Measurements from ENCODE around the gene ZNF410.
"Not testable (repeated sequence)": the region's sequence is repeated elsewhere in the genome, so short reads cannot be mapped to it uniquely, and the experiment has no call there.

Gene ZNF410

DNA sequence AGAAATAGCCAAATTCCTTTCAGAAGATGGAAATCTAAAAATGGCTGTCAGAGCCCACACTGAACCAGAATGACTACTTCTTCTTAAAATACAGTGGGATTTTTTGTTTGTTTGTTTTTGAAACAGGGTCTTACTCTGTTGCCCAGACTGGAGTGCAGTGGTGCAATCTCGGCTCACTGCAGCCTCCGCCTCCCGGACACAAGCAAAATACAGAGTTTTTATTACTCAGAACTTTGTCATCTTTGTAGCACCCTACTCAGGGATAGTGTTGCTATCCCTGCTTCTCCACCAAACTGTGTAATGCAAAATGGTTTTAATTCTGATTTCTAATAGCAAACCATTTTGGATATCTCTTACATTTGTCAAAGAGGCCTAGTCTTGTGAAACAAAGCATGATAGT lies 16.4 kb downstream of the ZNF410 start:
- TF ChIP-seq CTCF (IDR thresholded peaks at IDR 0.05) = no peak
- H3K27ac ChIP-seq = no peak overlapping the region
- H3K4me3 ChIP-seq = no peak overlapping the region
- DNase-seq (ENCODE audit: low spot score) = no peak

- no peak for TF ChIP-seq CTCF (IDR thresholded peaks at IDR 0.05)
Observed at GRCh38 chr14:73909681-73910080, 23.0 kb downstream of the ZNF410 start.

GRCh38 chr14:73913256-73913655 lies 26.6 kb downstream of the ZNF410 start:
- DNase-seq (ENCODE audit: low spot score) = no peak
- no peak for TF ChIP-seq CTCF (IDR thresholded peaks at IDR 0.05)
- Histone ChIP-seq H3K4me3 (no peak overlapping the region), H3K27ac (no peak overlapping the region)

More at GRCh38 chr14:73909681-73910080, 23.0 kb downstream of the ZNF410 start:
- no peak overlapping the region for H3K4me3 ChIP-seq
- no peak overlapping the region for H3K27ac ChIP-seq
- DNase-seq (ENCODE audit: low spot score) = no peak

GRCh38 chr14:73916324-73916723 lies 29.7 kb downstream of the ZNF410 start:
- H3K4me3 ChIP-seq = no peak overlapping the region
- no peak for DNase-seq (ENCODE audit: low spot score)
- H3K27ac ChIP-seq = no peak overlapping the region
- TF ChIP-seq CTCF (IDR thresholded peaks at IDR 0.05) = no peak

DNA sequence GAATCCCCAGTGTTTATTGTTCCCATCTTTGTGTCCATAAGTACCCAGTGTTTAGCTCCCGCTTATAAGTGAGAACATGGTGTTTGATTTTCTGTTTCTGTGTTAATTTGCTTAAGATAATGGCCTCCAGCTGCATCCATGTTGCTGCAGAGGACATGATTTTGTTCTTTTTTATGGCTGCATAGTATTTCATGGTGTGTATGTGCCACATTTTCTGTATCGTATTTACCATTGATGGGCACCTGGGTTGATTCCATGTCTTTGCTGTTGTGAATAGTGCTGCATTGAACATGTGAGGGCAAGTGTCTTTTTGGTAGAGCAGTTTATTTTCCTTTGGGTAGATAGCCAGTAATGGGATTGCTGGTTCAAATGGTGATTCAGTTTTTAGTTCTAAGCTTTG lies 32.8 kb downstream of the ZNF410 start:
- not testable (repeated sequence) for DNase-seq (ENCODE audit: low spot score); H3K27ac ChIP-seq; H3K4me3 ChIP-seq

GRCh38 chr14:73924337-73924736 lies 37.7 kb downstream of the ZNF410 start:
- H3K27ac ChIP-seq = no peak overlapping the region
- TF ChIP-seq CTCF (IDR thresholded peaks at IDR 0.05) = no peak
- no peak overlapping the region for H3K4me3 ChIP-seq
- DNase-seq (ENCODE audit: low spot score) = no peak

- Histone ChIP-seq H3K4me3 (no peak overlapping the region), H3K27ac (no peak overlapping the region)
- no peak for TF ChIP-seq CTCF (IDR thresholded peaks at IDR 0.05)
- no peak for DNase-seq (ENCODE audit: low spot score)
Observed at GRCh38 chr14:73935666-73936065, 49.0 kb downstream of the ZNF410 start.

DNA sequence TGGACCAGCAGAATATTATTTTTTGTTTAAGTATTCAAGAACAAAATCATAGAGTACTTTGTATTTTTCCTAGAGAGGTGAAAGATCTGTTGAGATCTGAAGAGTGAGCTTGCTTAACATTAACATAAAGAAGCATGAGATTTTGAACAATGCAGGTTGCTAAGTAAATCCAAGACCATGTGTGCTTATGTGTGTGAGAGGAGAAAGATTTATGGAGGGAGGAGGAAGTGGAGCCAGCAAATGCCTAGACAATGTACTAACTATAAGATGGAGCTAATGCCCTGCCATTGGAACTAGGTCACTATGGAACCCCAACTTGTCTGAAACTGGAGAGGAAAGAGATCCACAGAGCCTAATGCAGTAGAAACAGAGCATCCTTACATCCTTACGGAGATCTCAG lies 49.9 kb downstream of the ZNF410 start:
- H3K4me3 ChIP-seq = no peak overlapping the region
- TF ChIP-seq CTCF (IDR thresholded peaks at IDR 0.05) = no peak
- no peak for DNase-seq (ENCODE audit: low spot score)
- no peak overlapping the region for H3K27ac ChIP-seq

Measured in coronary artery (tissue), 2 donors.